HG02571 (cell line): Measurements from ENCODE around the gene RXRA.

Experiments used
- ATAC-seq: cut with Tn5 transposase; IDR thresholded peaks from one replicate; pipeline ENCODE4 v1.9.1; 2021; ENCODE audit warnings: mild to moderate bottlenecking, moderate library complexity; ENCODE audit not compliant: unreplicated experiment

Gene RXRA

DNA sequence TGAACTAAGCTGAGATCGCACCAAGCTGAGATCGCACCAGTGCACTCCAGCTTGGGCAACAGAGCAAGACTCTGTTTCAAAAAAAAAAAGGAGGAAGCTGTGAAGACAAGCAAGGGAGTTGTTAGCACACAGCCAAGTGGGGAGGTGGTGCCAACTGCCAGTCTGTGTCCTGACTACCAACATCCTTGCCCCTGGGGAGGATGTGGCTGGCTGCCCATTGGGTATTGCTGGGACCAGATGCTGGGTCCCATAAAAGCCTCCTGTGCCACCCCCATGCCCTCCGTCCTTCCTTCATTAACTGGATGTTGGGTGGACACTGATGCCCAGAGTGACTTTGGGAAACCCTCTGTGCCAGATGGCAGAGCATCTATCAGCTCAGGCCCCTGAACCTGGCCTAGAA, 158.2 kb downstream of the RXRA start:
- no peak for ATAC-seq

DNA sequence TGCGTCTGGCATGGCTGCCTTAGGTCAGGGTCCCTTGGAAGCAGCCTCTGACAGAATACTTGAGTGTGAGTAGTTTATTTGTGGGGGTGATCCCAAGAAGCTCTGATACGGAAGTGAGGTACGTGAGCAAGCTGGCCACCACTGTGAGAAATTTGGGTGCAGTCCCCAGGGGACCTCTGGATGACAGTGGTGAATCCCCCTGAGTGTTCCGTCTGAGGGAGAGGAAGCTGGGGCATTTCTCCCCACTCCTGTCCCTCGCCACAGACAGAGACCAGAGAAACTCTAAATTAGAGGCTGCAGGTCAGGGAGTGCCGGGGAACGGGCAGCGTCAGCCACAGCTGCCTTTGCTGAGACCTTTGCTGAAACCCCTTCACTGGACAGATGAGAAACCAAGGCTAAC, 159.4 kb downstream of the RXRA start:
- no peak for ATAC-seq

DNA sequence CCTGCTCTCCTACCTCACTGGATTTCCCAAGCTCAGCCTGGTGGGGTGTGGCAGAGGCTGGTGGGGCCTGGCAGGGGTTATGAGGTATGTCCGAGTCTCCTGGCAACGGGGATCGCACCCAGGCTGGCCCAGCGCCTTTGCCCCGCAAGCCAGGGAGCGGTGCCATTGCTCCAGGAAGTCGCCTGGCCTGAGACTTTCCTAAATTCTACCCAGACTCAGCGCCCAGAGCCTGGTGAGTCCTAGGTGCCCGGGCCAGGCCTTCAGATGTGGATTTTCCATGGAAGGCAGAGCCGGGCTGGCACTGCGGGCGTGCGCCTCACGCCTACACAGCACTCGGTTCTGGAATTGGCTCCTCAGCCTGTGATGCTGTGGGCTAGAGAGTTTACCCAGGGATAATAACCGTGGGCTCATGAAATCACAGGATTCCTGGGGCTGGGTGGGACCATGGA, 159.9 kb downstream of the RXRA start:
- no peak for ATAC-seq

DNA sequence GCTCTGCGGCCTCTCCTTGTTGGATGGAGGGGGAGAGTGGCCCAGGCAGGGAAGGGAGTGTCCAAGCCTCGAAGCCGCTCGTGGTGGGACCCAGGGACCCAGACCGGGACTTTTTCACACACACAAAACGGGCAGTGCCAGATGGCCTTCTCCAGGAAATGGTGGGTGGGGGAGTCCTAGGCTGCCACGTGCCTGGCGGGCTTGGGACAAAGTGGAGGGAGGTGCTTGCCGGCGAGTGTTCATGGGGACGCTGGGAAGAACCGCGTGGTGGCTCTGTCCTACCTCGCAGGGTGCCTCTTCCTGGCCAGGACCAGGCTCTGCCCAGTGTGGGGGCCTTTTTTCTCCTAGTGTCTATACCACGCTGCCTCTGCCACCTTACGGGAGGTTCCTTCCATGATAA, 160.3 kb downstream of the RXRA start:
- no peak for ATAC-seq
